CD14-positive monocyte (primary cell): ENCODE measurements around the gene NR4A2. TPM values are rescaled to one million over a fixed set of nuclear protein-coding genes. Genes with fewer than 3 reads are reported as not detected.

Experiments used
- DNase-seq, 3 donors: peaks; one replicate each; pipeline ENCODE4 v3.0.0-alpha.2; 2011 to 2022
- H2AFZ ChIP-seq: 2 replicates; pipeline ENCODE4 v1.6.0; 2012; ENCODE audit warnings: mild to moderate bottlenecking, low read depth, low read length, inconsistent platforms; ENCODE audit not compliant: insufficient read depth, poor library complexity, severe bottlenecking
- H3K27ac ChIP-seq, 2 donors: 1 replicate in 1 of 2; 2 replicates in 1 of 2; pipeline ENCODE4 v1.5.1; 2012 to 2013; ENCODE audit warnings: low read length in 2 of 2, control low read depth in 1 of 2, inconsistent platforms in 1 of 2, low read depth in 1 of 2, mild to moderate bottlenecking in 1 of 2
- H3K27me3 ChIP-seq, 2 donors: one replicate each; pipeline versions ENCODE4 v1.6.0 to v1.6.1; 2011 to 2013; ENCODE audit warnings: low read length in 2 of 2; ENCODE audit not compliant: control insufficient read depth in 2 of 2, insufficient read depth in 2 of 2
- H3K36me3 ChIP-seq, 2 donors: replicated peaks in 1 of 2; 1 replicate in 1 of 2; 2 replicates in 1 of 2; pipeline versions ENCODE4 v1.5.1 to v1.6.1; 2012 to 2013; ENCODE audit warnings: low read length in 2 of 2, control low read depth in 1 of 2, inconsistent platforms in 1 of 2, mild to moderate bottlenecking in 1 of 2; ENCODE audit not compliant: insufficient read depth in 2 of 2, control insufficient read depth in 1 of 2
- H3K4me1 ChIP-seq, 2 donors: 1 replicate in 1 of 2; 2 replicates in 1 of 2; pipeline versions ENCODE4 v1.5.1 to v1.6.1; 2012 to 2013; ENCODE audit warnings: low read length in 2 of 2, control low read depth in 1 of 2, inconsistent platforms in 1 of 2, mild to moderate bottlenecking in 1 of 2, moderate library complexity in 1 of 2; ENCODE audit not compliant: insufficient read depth in 2 of 2, control insufficient read depth in 1 of 2
- H3K4me2 ChIP-seq: replicated peaks from 2 replicates; pipeline ENCODE3; 2012; ENCODE audit warnings: low read length, moderate library complexity, mild to moderate bottlenecking; ENCODE audit not compliant: poor library complexity, severe bottlenecking; ENCODE audit errors: extremely low read depth
- H3K4me3 ChIP-seq, 3 experiments: fragments of 200-600 bp in 1 of 3; sonication (generic) in 1 of 3; replicated peaks in 1 of 3; 1 replicate in 2 of 3; 2 replicates in 1 of 3; pipeline ENCODE4 v1.5.1; 2011 to 2013; ENCODE audit warnings: low read length in 3 of 3, mild to moderate bottlenecking in 3 of 3, control low read depth in 2 of 3, low read depth in 2 of 3, inconsistent platforms in 1 of 3, moderate library complexity in 1 of 3
- H3K79me2 ChIP-seq: 2 replicates; pipeline ENCODE4 v1.6.0; 2012; ENCODE audit warnings: mild to moderate bottlenecking, control low read depth, inconsistent platforms, low read length, moderate library complexity; ENCODE audit not compliant: insufficient read depth
- H3K9ac ChIP-seq: 2 replicates; pipeline ENCODE4 v1.6.0; 2017; ENCODE audit warnings: low read length, mild to moderate bottlenecking; ENCODE audit not compliant: insufficient read depth, poor library complexity, severe bottlenecking
- H3K9me3 ChIP-seq, 2 donors: replicated peaks in 1 of 2; 1 replicate in 1 of 2; 2 replicates in 1 of 2; pipeline versions ENCODE4 v1.5.1 to v1.6.1; 2012 to 2013; ENCODE audit warnings: low read length in 2 of 2, control low read depth in 1 of 2; ENCODE audit not compliant: control insufficient read depth in 1 of 2, insufficient read depth in 1 of 2
- H4K20me1 ChIP-seq: 2 replicates; pipeline ENCODE4 v1.6.0; 2012; ENCODE audit warnings: mild to moderate bottlenecking, low read length, control low read depth, moderate library complexity; ENCODE audit not compliant: insufficient read depth
- H3K27ac Mint-ChIP-seq, 7 donors: one replicate each; pipeline ENCODE4 v1.8.0; 2020; ENCODE audit warnings: mild to moderate bottlenecking in 7 of 7, mixed read lengths in 7 of 7, moderate library complexity in 6 of 7, inconsistent platforms in 2 of 7
- H3K27me3 Mint-ChIP-seq, 3 donors: one replicate each; pipeline ENCODE4 v1.8.0; 2021 to 2022; ENCODE audit warnings: low read depth in 3 of 3, mild to moderate bottlenecking in 3 of 3, mixed read lengths in 3 of 3, moderate library complexity in 3 of 3, inconsistent platforms in 1 of 3
- H3K36me3 Mint-ChIP-seq, 2 donors: one replicate each; pipeline ENCODE4 v1.8.0; 2020; ENCODE audit warnings: mixed read lengths in 2 of 2, inconsistent platforms in 1 of 2, mild to moderate bottlenecking in 1 of 2
- H3K4me1 Mint-ChIP-seq: one replicate; pipeline ENCODE4 v1.8.0; 2020; ENCODE audit warnings: mild to moderate bottlenecking, mixed read lengths
- H3K4me3 Mint-ChIP-seq, 2 donors: one replicate each; pipeline ENCODE4 v1.8.0; 2020; ENCODE audit warnings: mild to moderate bottlenecking in 2 of 2, mixed read lengths in 2 of 2, moderate library complexity in 1 of 2
- H3K9me3 Mint-ChIP-seq, 7 donors: one replicate each; pipeline ENCODE4 v1.8.0; 2020 to 2022; ENCODE audit warnings: mixed read lengths in 7 of 7, mild to moderate bottlenecking in 6 of 7, moderate library complexity in 6 of 7, inconsistent platforms in 2 of 7
- CTCF ChIP-seq: fragments of 200-600 bp; IDR thresholded peaks from one replicate; pipeline ENCODE4 v1.8.0; 2022; ENCODE audit warnings: antibody characterized with exemption, mild to moderate bottlenecking
- WGBS: methylation state at CpG from one replicate; pipeline ENCODE4 v1.1.5; 2013; ENCODE audit warnings: missing lambda C conversion rate; ENCODE audit not compliant: insufficient coverage; 5-methylcytosine and 5-hydroxymethylcytosine counted together
- intact Hi-C, 2 donors: fragments of 100-400 bp; cut with micrococcal nuclease; formaldehyde crosslinking; loops; one replicate each; pipeline versions ENCODE4 v1.15.0 to v1.15.1; 2023
- polyA plus RNA-seq, 3 donors: library from polyadenylated mRNA; depleted of rRNA in 1 of 3; unstranded in 2 of 3; stranded (reverse) in 1 of 3; fragments of 300-500 nt in 2 of 3; fragments of >200 nt in 1 of 3; fragmentation: Illumina TruSeq in 2 of 3; gene quantifications; 1 replicate in 2 of 3; 2 replicates in 1 of 3; pipeline ENCODE4 v1.2.3, GENCODE V29; 2012 to 2021

NR4A2 gene
- polyA plus RNA-seq, 3 donors = 12.1 to 213 (median 21.6) TPM

GRCh38 chr2:156322686-156323231, 9.8 kb downstream of the NR4A2 start:
- Mint-ChIP-seq H3K4me1 (peaks cover 51% of the 10 kb centered on the region), H3K27ac (peak overlapping the region in 2 of 7 donors; percentile 11 to 82), H3K4me3 (peak overlapping the region; percentile 79 to 91), H3K9me3 (peaks cover 0 to 58% (median 30%) of the 10 kb centered on the region in 7 donors), H3K36me3 (peaks cover 19 to 51% of the 10 kb centered on the region in 2 donors), H3K27me3 (peaks cover 98 to 100% (median 100%) of the 10 kb centered on the region in 3 donors)
- H3K4me2 ChIP-seq = peak overlapping the region; percentile 21
- intact Hi-C loops = no loop called here
- peaks cover 0 to 33% of the 10 kb centered on the region in 2 donors for H3K9me3 ChIP-seq
- H3K4me1 ChIP-seq = peaks cover 34% of the 10 kb centered on the region in 2 donors
- H3K36me3 ChIP-seq = no peaks in the 10 kb centered on the region
- H3K27ac ChIP-seq = no peak overlapping the region
- peak overlapping the region in 1 of 3 experiments; percentile 16 for H3K4me3 ChIP-seq
- H3K27me3 ChIP-seq = peaks cover 96 to 100% of the 10 kb centered on the region in 2 donors
- DNase-seq = no peak
- H4K20me1 ChIP-seq = peaks cover 12% of the 10 kb centered on the region
- WGBS = 8% methylated on average over 22 of the region's 26 CpGs
- no peak overlapping the region for H2AFZ ChIP-seq
- TF ChIP-seq CTCF = no peak
- no peak overlapping the region for H3K9ac ChIP-seq
- no peaks in the 10 kb centered on the region for H3K79me2 ChIP-seq

- no peak overlapping the region for H3K27ac ChIP-seq
- H3K9me3 Mint-ChIP-seq = peaks cover 0 to 54% (median 28%) of the 10 kb centered on the region in 7 donors
- peak overlapping the region; percentile 15 for H3K4me2 ChIP-seq
- H3K27me3 ChIP-seq = peaks cover 96 to 100% of the 10 kb centered on the region in 2 donors
- peaks cover 47% of the 10 kb centered on the region for H3K4me1 Mint-ChIP-seq
- H3K9ac ChIP-seq = no peak overlapping the region
- no peaks in the 10 kb centered on the region for H3K79me2 ChIP-seq
- peaks cover 0 to 27% of the 10 kb centered on the region in 2 donors for H3K9me3 ChIP-seq
- H2AFZ ChIP-seq = no peak overlapping the region
- H3K4me1 ChIP-seq = peaks cover 34% of the 10 kb centered on the region in 2 donors
- intact Hi-C loops = no loop called here
- peak in 1 of 3 donors; percentile 11 for DNase-seq
- peaks cover 98 to 100% (median 100%) of the 10 kb centered on the region in 3 donors for H3K27me3 Mint-ChIP-seq
- H3K36me3 Mint-ChIP-seq = peaks cover 15 to 45% of the 10 kb centered on the region in 2 donors
- TF ChIP-seq CTCF = no peak
- H3K27ac Mint-ChIP-seq = peak overlapping the region in 3 of 7 donors; percentile 0 to 82 (median 43)
- H4K20me1 ChIP-seq = peaks cover 6% of the 10 kb centered on the region
- peak overlapping the region; percentile 79 to 91 for H3K4me3 Mint-ChIP-seq
- no peaks in the 10 kb centered on the region for H3K36me3 ChIP-seq
- WGBS = 5% methylated on average over 18 of the region's 21 CpGs
- H3K4me3 ChIP-seq = peak overlapping the region in 1 of 3 experiments; percentile 16
Measured at GRCh38 chr2:156322051-156322685, 10.4 kb downstream of the NR4A2 start.
